ENCODE data around the gene FAM117A. TPM values are rescaled to one million over a fixed set of nuclear protein-coding genes. Genes with fewer than 3 reads are reported as not detected.

FAM117A gene
- total RNA-seq: 5.2 TPM

DNA sequence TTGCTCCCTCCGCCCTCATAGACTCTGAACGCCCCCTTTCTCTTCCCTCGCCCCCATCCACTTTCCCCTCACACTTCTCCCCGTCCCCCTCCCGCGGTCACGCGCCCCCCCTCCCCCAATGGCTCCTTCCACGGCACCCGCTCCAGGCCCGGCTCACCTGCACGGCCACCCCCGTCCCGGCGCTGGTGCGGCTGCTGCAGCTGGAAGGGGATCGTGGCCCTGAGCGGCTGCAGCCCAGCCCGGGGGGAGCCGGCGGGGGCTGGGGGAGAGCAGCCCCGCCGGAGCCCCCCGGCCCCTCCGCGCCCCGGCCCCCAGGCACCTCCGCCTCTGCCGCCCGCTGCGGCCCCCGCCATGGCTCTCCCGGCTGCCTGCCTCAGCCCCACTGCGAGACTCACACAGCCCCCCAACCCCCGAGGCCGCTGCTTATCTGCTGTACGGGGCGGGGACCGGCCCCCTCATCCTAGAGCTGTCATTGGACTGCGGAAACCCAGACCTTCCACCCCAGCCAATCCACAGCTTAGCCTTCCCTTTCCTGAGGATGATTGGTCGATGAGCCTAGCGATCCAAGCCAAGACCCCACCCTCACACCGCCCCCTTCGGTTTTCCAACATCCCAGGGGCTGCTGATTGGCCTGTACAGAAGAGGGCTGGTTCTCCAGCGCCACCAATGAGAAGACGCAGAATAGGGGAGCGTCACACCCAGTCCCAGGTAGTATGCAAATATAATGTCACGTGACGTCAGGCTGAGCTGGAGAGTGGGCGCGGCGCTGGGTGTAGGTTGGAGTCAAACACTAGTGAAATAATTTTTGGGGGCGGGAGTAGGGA is at the start of gene FAM117A:
Gene FAM117A, minus strand, starts transcription at position 397 of the 824 bp plus-strand sequence. Its CDS starts 44 bp downstream, at position 353.
- Histone ChIP-seq H3K4me1 (ENCODE audit: control insufficient read depth in 3 of 3, insufficient read depth in 3 of 3, low read length in 3 of 3) (peaks cover 7 to 20% (median 8%) of the 10 kb centered on the region in 3 donors), H3K36me3 (ENCODE audit: control insufficient read depth in 3 of 3, insufficient read depth in 3 of 3, low read length in 3 of 3) (no peaks in the 10 kb centered on the region), H3K4me3 (ENCODE audit: low read length in 3 of 3) (peak within 1 kb of the TSS; percentile 78 to 81 (median 80)), H3K27me3 (ENCODE audit: control insufficient read depth in 3 of 3, insufficient read depth in 3 of 3, low read length in 3 of 3) (peaks cover 0 to 3% (median 0%) of the 10 kb centered on the region in 3 donors), H3K27ac (ENCODE audit: low read depth, low read length) (no peak within 1 kb of the TSS), H3K9me3 (ENCODE audit: control insufficient read depth in 3 of 3, low read length in 3 of 3) (no peaks in the 10 kb centered on the region), H3K9ac (ENCODE audit: low read depth in 1 of 3, low read length in 3 of 3) (peak within 1 kb of the TSS; percentile 0 to 68 (median 43))

GRCh38 chr17:49809056-49809455 is 45.1 kb upstream of the FAM117A start:
- H3K9me3 ChIP-seq (ENCODE audit: control insufficient read depth in 3 of 3, low read length in 3 of 3): no peaks in the 10 kb centered on the region
- no peak overlapping the region for H3K4me3 ChIP-seq (ENCODE audit: low read length in 3 of 3)
- no peak overlapping the region for H3K27ac ChIP-seq (ENCODE audit: low read depth, low read length)
- H3K4me1 ChIP-seq (ENCODE audit: control insufficient read depth in 3 of 3, insufficient read depth in 3 of 3, low read length in 3 of 3): no peaks in the 10 kb centered on the region
- peaks cover 16 to 61% (median 47%) of the 10 kb centered on the region in 3 donors for H3K36me3 ChIP-seq (ENCODE audit: control insufficient read depth in 3 of 3, insufficient read depth in 3 of 3, low read length in 3 of 3)
- H3K9ac ChIP-seq (ENCODE audit: low read depth in 1 of 3, low read length in 3 of 3): no peak overlapping the region
- H3K27me3 ChIP-seq (ENCODE audit: control insufficient read depth in 3 of 3, insufficient read depth in 3 of 3, low read length in 3 of 3): no peaks in the 10 kb centered on the region

- no peak overlapping the region for H3K27ac ChIP-seq (ENCODE audit: low read depth, low read length)
- H3K4me3 ChIP-seq (ENCODE audit: low read length in 3 of 3): no peak overlapping the region
- H3K36me3 ChIP-seq (ENCODE audit: control insufficient read depth in 3 of 3, insufficient read depth in 3 of 3, low read length in 3 of 3): peaks cover 19 to 56% (median 41%) of the 10 kb centered on the region in 3 donors
- H3K4me1 ChIP-seq (ENCODE audit: control insufficient read depth in 3 of 3, insufficient read depth in 3 of 3, low read length in 3 of 3): peaks cover 3 to 5% (median 4%) of the 10 kb centered on the region in 3 donors
- no peak overlapping the region for H3K9ac ChIP-seq (ENCODE audit: low read depth in 1 of 3, low read length in 3 of 3)
- H3K27me3 ChIP-seq (ENCODE audit: control insufficient read depth in 3 of 3, insufficient read depth in 3 of 3, low read length in 3 of 3): no peaks in the 10 kb centered on the region
- H3K9me3 ChIP-seq (ENCODE audit: control insufficient read depth in 3 of 3, low read length in 3 of 3): no peaks in the 10 kb centered on the region
These were observed 34.8 kb upstream of the FAM117A start for GRCh38 chr17:49798738-49799137.

DNA sequence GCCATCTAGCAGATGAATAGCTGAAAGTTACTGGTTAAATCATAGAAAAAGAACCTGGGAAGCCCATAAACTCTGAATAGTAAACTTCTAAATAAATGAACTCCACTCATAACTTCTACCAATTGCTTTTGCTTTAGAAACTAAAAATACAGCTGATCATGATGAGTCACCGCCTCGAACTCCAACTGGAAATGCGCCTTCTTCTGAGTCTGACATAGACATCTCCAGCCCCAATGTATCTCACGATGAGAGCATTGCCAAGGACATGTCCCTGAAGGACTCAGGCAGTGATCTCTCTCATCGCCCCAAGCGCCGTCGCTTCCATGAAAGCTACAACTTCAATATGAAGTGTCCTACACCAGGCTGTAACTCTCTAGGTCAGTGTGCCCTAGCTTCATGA is 34.3 kb upstream of the FAM117A start:
- H3K27ac ChIP-seq (ENCODE audit: low read depth, low read length): no peak overlapping the region
- no peak overlapping the region for H3K9ac ChIP-seq (ENCODE audit: low read depth in 1 of 3, low read length in 3 of 3)
- H3K4me3 ChIP-seq (ENCODE audit: low read length in 3 of 3): no peak overlapping the region
- H3K27me3 ChIP-seq (ENCODE audit: control insufficient read depth in 3 of 3, insufficient read depth in 3 of 3, low read length in 3 of 3): no peaks in the 10 kb centered on the region
- H3K4me1 ChIP-seq (ENCODE audit: control insufficient read depth in 3 of 3, insufficient read depth in 3 of 3, low read length in 3 of 3): peaks cover 3 to 5% (median 4%) of the 10 kb centered on the region in 3 donors
- peaks cover 19 to 57% (median 42%) of the 10 kb centered on the region in 3 donors for H3K36me3 ChIP-seq (ENCODE audit: control insufficient read depth in 3 of 3, insufficient read depth in 3 of 3, low read length in 3 of 3)
- no peaks in the 10 kb centered on the region for H3K9me3 ChIP-seq (ENCODE audit: control insufficient read depth in 3 of 3, low read length in 3 of 3)

GRCh38 chr17:49795372-49795771 is 31.4 kb upstream of the FAM117A start:
- Histone ChIP-seq H3K36me3 (ENCODE audit: control insufficient read depth in 3 of 3, insufficient read depth in 3 of 3, low read length in 3 of 3) (peaks cover 20 to 56% (median 51%) of the 10 kb centered on the region in 3 donors), H3K4me1 (ENCODE audit: control insufficient read depth in 3 of 3, insufficient read depth in 3 of 3, low read length in 3 of 3) (peaks cover 8 to 14% (median 10%) of the 10 kb centered on the region in 3 donors), H3K9ac (ENCODE audit: low read depth in 1 of 3, low read length in 3 of 3) (no peak overlapping the region), H3K27me3 (ENCODE audit: control insufficient read depth in 3 of 3, insufficient read depth in 3 of 3, low read length in 3 of 3) (no peaks in the 10 kb centered on the region), H3K4me3 (ENCODE audit: low read length in 3 of 3) (no peak overlapping the region), H3K27ac (ENCODE audit: low read depth, low read length) (no peak overlapping the region), H3K9me3 (ENCODE audit: control insufficient read depth in 3 of 3, low read length in 3 of 3) (no peaks in the 10 kb centered on the region)

DNA sequence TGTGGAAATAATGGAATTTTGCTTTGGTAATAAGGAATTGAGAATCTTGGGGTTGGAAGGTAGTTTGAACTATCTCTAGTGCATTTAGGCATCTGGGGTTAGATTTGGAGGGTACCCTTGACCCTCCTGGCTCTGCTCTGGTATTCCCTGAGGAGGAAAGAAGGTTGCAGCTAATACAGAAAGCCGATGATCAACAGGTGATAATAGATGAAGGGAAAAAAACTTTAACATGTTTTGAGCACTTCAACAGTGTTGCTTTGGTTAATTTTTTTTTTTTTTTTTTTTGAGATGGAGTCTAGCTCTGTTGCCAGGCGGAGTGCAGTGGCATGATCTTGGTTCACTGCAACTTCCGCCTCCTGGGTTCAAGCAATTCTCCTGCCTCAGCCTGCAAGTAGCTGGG is 29.4 kb upstream of the FAM117A start:
- no peak overlapping the region for H3K9ac ChIP-seq (ENCODE audit: low read depth in 1 of 3, low read length in 3 of 3)
- H3K27me3 ChIP-seq (ENCODE audit: control insufficient read depth in 3 of 3, insufficient read depth in 3 of 3, low read length in 3 of 3): no peaks in the 10 kb centered on the region
- H3K27ac ChIP-seq (ENCODE audit: low read depth, low read length): no peak overlapping the region
- peaks cover 10 to 39% (median 38%) of the 10 kb centered on the region in 3 donors for H3K36me3 ChIP-seq (ENCODE audit: control insufficient read depth in 3 of 3, insufficient read depth in 3 of 3, low read length in 3 of 3)
- no peaks in the 10 kb centered on the region for H3K9me3 ChIP-seq (ENCODE audit: control insufficient read depth in 3 of 3, low read length in 3 of 3)
- peaks cover 20 to 25% (median 22%) of the 10 kb centered on the region in 3 donors for H3K4me1 ChIP-seq (ENCODE audit: control insufficient read depth in 3 of 3, insufficient read depth in 3 of 3, low read length in 3 of 3)
- no peak overlapping the region for H3K4me3 ChIP-seq (ENCODE audit: low read length in 3 of 3)

DNA sequence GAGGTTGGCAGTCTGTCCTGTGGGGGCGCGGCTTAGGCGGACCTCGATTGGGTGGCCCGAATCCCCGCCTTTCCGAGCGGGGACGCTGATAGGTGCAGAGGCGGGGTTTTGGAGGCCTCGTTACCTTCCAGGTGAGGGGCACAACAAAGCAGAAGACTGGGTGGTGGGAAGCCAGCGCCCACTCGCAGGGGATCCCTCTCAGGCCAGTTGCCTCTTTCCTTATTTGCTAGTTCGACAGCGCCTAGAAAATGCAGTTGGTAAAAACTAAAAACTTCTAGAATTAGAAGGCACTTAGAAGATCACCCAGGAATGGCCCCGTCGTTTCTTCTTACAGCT is 25.3 kb upstream of the FAM117A start:
- Histone ChIP-seq H3K27ac (ENCODE audit: low read depth, low read length) (no peak overlapping the region), H3K9me3 (ENCODE audit: control insufficient read depth in 3 of 3, low read length in 3 of 3) (no peaks in the 10 kb centered on the region), H3K9ac (ENCODE audit: low read depth in 1 of 3, low read length in 3 of 3) (peak overlapping the region; percentile 16 to 44 (median 40)), H3K4me1 (ENCODE audit: control insufficient read depth in 3 of 3, insufficient read depth in 3 of 3, low read length in 3 of 3) (peaks cover 26 to 33% (median 32%) of the 10 kb centered on the region in 3 donors), H3K27me3 (ENCODE audit: control insufficient read depth in 3 of 3, insufficient read depth in 3 of 3, low read length in 3 of 3) (no peaks in the 10 kb centered on the region), H3K4me3 (ENCODE audit: low read length in 3 of 3) (peak overlapping the region; percentile 74 to 75 (median 75)), H3K36me3 (ENCODE audit: control insufficient read depth in 3 of 3, insufficient read depth in 3 of 3, low read length in 3 of 3) (peaks cover 4 to 16% (median 15%) of the 10 kb centered on the region in 3 donors)

DNA sequence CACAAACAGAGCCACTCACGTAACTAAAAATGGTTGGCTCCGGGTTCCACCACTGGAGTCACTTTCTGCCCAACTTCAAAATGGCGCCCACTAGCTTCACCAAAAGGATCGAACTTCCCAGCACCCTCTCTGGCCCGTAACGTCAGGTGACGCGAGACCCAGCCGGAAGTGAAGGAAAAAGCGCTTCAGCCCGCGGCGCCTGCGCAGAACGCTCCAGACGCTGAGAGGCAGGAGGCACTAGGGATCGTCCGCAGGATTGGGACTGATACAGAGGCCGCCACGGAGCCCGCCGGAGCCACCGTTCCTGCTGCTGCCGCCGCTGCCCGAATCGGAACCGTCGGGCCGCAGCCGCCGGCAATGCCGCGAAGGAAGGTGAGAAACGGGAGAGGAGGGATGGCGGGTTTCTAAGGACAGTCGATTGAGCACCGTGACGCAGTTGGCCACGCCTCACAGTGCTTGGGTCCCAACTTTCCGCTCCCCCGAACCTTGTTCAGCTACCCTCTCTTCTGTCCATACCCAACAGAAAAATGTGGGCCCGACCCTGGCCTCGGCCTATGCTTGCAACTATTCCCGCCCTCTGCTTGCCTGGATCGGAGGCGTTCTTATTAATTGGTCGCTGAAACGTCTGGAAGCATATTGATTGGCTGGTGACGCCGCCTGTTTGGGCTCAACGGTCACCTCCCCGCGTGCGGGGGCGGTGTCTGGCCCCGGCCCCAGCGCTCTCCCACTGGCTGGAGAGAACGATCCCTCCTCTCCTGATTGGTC is 24.7 kb upstream of the FAM117A start, which contains the start of gene KAT7:
Gene KAT7, plus strand, starts transcription at position 204 of the 765 bp plus-strand sequence. Its CDS starts 154 bp downstream, at position 358.
- Histone ChIP-seq H3K36me3 (ENCODE audit: control insufficient read depth in 3 of 3, insufficient read depth in 3 of 3, low read length in 3 of 3) (peaks cover 2 to 16% (median 10%) of the 10 kb centered on the region in 3 donors), H3K27ac (ENCODE audit: low read depth, low read length) (peak within 1 kb of the TSS; percentile 99), H3K4me3 (ENCODE audit: low read length in 3 of 3) (peak within 1 kb of the TSS; percentile 92 to 100 (median 98)), H3K9me3 (ENCODE audit: control insufficient read depth in 3 of 3, low read length in 3 of 3) (no peaks in the 10 kb centered on the region), H3K27me3 (ENCODE audit: control insufficient read depth in 3 of 3, insufficient read depth in 3 of 3, low read length in 3 of 3) (no peaks in the 10 kb centered on the region), H3K9ac (ENCODE audit: low read depth in 1 of 3, low read length in 3 of 3) (peak within 1 kb of the TSS; percentile 99 to 100 (median 100)), H3K4me1 (ENCODE audit: control insufficient read depth in 3 of 3, insufficient read depth in 3 of 3, low read length in 3 of 3) (peaks cover 26 to 38% (median 33%) of the 10 kb centered on the region in 3 donors)

GRCh38 chr17:49787884-49788477 is 24.1 kb upstream of the FAM117A start:
- H3K27me3 ChIP-seq (ENCODE audit: control insufficient read depth in 3 of 3, insufficient read depth in 3 of 3, low read length in 3 of 3): no peaks in the 10 kb centered on the region
- peak overlapping the region; percentile 92 to 100 (median 98) for H3K4me3 ChIP-seq (ENCODE audit: low read length in 3 of 3)
- H3K9me3 ChIP-seq (ENCODE audit: control insufficient read depth in 3 of 3, low read length in 3 of 3): no peaks in the 10 kb centered on the region
- H3K4me1 ChIP-seq (ENCODE audit: control insufficient read depth in 3 of 3, insufficient read depth in 3 of 3, low read length in 3 of 3): peaks cover 28 to 44% (median 36%) of the 10 kb centered on the region in 3 donors
- H3K36me3 ChIP-seq (ENCODE audit: control insufficient read depth in 3 of 3, insufficient read depth in 3 of 3, low read length in 3 of 3): peaks cover 2 to 13% (median 9%) of the 10 kb centered on the region in 3 donors
- H3K27ac ChIP-seq (ENCODE audit: low read depth, low read length): peak overlapping the region; percentile 99
- H3K9ac ChIP-seq (ENCODE audit: low read depth in 1 of 3, low read length in 3 of 3): peak overlapping the region; percentile 80 to 99 (median 83)
